Endothelial cell of umbilical vein (primary cell): Measurements from ENCODE around the gene GPR108.
"Not testable (repeated sequence)": the region's sequence is repeated elsewhere in the genome, so short reads cannot be mapped to it uniquely, and the experiment has no call there.

Experiments
- EZH2 ChIP-seq: IDR thresholded peaks from 2 replicates; pipeline ENCODE4 v1.6.1; 2012; ENCODE audit warnings: borderline replicate concordance, low read depth, mild to moderate bottlenecking, moderate library complexity, low read length, inconsistent platforms; ENCODE audit not compliant: severe bottlenecking
- FOS ChIP-seq: IDR thresholded peaks from 2 replicates; pipeline ENCODE4 v1.6.1; 2011; ENCODE audit warnings: mild to moderate bottlenecking, low read length, moderate library complexity, borderline replicate concordance; ENCODE audit not compliant: insufficient read depth
- MYC ChIP-seq: IDR thresholded peaks from one replicate; pipeline ENCODE4 v1.6.1; 2011; ENCODE audit warnings: mild to moderate bottlenecking, low read depth, low read length
- POLR2A ChIP-seq: IDR thresholded peaks from 2 replicates; pipeline ENCODE4 v1.6.1; 2012; ENCODE audit warnings: low read depth, mild to moderate bottlenecking, control low read depth, low read length
- POLR2AphosphoS5 ChIP-seq: IDR thresholded peaks from 2 replicates; pipeline ENCODE4 v1.6.1; 2012; ENCODE audit warnings: low read depth, mild to moderate bottlenecking, control low read depth, low read length, moderate library complexity; ENCODE audit not compliant: insufficient read depth
- TF ChIP-seq, protein P1 (sequence below), 2 donors: IDR thresholded peaks; 1 replicate in 1 of 2; 2 replicates in 1 of 2; pipeline ENCODE4 v1.5.1; 2011; ENCODE audit warnings: low read length in 2 of 2, mild to moderate bottlenecking in 2 of 2, moderate library complexity in 2 of 2, control low read depth in 1 of 2, inconsistent platforms in 1 of 2, low read depth in 1 of 2; ENCODE audit not compliant: insufficient read depth in 1 of 2; ENCODE audit errors: extremely low read depth in 1 of 2
- TF ChIP-seq, protein P2 (sequence below): IDR thresholded peaks from 2 replicates; pipeline ENCODE4 v1.6.1; 2011; ENCODE audit not compliant: insufficient read depth, insufficient read length

DNA sequence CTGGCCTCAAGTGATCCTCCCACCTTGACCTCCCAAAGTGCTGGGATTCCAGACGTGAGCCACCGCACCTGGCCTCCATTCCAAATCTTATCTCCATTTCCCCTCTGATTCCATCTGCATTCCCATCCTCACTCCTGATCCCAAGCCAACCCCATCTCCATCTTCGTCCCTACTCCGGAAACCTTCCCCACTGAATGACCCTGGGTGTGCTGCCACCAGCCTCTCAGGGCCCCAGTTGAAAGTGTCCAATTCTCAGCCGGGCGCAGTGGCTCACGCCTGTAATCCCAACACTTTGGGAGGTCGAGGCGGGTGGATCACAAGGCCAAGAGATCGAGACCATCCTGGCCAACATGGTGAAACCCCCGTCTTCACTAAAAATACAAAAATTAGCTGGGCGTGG is 28.5 kb downstream of the GPR108 start:
- TF ChIP-seq, protein P1, sequence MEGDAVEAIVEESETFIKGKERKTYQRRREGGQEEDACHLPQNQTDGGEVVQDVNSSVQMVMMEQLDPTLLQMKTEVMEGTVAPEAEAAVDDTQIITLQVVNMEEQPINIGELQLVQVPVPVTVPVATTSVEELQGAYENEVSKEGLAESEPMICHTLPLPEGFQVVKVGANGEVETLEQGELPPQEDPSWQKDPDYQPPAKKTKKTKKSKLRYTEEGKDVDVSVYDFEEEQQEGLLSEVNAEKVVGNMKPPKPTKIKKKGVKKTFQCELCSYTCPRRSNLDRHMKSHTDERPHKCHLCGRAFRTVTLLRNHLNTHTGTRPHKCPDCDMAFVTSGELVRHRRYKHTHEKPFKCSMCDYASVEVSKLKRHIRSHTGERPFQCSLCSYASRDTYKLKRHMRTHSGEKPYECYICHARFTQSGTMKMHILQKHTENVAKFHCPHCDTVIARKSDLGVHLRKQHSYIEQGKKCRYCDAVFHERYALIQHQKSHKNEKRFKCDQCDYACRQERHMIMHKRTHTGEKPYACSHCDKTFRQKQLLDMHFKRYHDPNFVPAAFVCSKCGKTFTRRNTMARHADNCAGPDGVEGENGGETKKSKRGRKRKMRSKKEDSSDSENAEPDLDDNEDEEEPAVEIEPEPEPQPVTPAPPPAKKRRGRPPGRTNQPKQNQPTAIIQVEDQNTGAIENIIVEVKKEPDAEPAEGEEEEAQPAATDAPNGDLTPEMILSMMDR (IDR thresholded peaks at IDR 0.05; ENCODE audit: extremely low read depth in 1 of 2, insufficient read depth in 1 of 2, low read depth in 1 of 2, low read length in 2 of 2), result not testable (repeated sequence)
- not testable (repeated sequence) for TF ChIP-seq POLR2AphosphoS5, POLR2A, EZH2, MYC, FOS
- TF ChIP-seq, protein P2, sequence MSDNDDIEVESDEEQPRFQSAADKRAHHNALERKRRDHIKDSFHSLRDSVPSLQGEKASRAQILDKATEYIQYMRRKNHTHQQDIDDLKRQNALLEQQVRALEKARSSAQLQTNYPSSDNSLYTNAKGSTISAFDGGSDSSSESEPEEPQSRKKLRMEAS, result not testable (repeated sequence)
